ENCODE results near the gene ZSCAN10.
A peak's percentile ranks its signal among the peaks of the same experiment; 100 is the strongest.
"Not testable (repeated sequence)": the region's sequence is repeated elsewhere in the genome, so short reads cannot be mapped to it uniquely, and the experiment has no call there.

ZSCAN10 gene

DNA sequence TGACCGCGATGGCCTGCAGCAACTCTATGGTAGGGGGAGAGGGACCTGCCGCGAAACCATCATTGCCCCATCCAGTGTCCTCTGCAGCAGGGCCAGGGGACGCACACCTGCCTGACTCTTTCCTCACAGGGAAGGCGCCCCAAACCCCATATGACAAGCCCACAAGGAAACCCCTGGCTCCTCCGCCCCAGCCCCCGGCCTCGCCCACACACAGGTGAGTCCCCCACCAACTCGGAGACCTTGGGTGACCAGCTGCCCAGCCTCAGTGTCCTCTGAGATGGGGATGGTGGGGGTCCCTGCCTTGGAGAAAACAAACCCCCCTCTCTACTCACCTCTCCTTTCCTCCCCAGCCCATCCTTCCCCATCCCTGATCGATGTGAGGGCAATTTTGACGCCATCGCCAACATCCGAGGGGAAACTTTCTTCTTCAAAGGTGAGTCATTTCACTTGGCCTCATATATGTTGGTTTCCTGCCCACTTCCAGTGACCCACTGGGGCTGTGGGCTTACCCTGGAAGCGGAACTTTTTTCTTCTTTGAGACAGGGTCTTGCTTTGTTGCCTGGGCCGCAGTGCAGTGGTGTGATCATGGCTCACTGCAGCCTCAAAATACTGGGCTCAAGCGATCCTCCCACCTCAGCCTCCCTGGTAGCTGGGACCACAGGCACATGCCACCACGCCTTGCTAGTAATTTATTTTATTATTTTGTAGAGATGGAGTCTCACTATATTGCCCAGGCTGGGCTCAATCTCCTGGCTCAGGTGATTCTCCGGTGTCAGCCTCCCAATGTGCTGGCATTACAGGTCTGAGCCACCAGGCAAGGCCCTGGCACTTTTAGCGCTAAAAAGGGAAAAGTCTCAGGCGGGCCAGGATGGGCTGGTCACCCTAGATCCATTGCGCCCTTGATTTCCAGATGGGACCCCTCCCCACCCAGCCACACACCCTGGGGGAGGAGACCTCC, 41.6 kb downstream of the ZSCAN10 start:
- H3F3A ChIP-seq (ENCODE audit: insufficient read depth, low read length), result no peaks in the 10 kb centered on the region
- H2AFZ ChIP-seq (ENCODE audit: low read length), result no peak overlapping the region
- TF ChIP-seq EZH2 (optimal IDR thresholded peaks at IDR 0.05; ENCODE audit: low read depth, low read length), result no peak
- TF ChIP-seq, protein P1, sequence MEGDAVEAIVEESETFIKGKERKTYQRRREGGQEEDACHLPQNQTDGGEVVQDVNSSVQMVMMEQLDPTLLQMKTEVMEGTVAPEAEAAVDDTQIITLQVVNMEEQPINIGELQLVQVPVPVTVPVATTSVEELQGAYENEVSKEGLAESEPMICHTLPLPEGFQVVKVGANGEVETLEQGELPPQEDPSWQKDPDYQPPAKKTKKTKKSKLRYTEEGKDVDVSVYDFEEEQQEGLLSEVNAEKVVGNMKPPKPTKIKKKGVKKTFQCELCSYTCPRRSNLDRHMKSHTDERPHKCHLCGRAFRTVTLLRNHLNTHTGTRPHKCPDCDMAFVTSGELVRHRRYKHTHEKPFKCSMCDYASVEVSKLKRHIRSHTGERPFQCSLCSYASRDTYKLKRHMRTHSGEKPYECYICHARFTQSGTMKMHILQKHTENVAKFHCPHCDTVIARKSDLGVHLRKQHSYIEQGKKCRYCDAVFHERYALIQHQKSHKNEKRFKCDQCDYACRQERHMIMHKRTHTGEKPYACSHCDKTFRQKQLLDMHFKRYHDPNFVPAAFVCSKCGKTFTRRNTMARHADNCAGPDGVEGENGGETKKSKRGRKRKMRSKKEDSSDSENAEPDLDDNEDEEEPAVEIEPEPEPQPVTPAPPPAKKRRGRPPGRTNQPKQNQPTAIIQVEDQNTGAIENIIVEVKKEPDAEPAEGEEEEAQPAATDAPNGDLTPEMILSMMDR (IDR thresholded peaks at IDR 0.05; ENCODE audit: low read length), result no peak
- no peak for TF ChIP-seq EZH2phosphoT487 (IDR thresholded peaks at IDR 0.05; ENCODE audit: low read length)
- no peaks in the 10 kb centered on the region for H3K36me3 ChIP-seq (replicated peaks; ENCODE audit: insufficient read depth, low read length)
- H3K9me2 ChIP-seq (replicated peaks; ENCODE audit: insufficient read depth, low read length), result no peaks in the 10 kb centered on the region
- H3K4me2 ChIP-seq (ENCODE audit: low read depth, low read length), result peak overlapping the region; percentile 99; the same call in 1 of the 2 replicates
- peaks cover 61% of the 10 kb centered on the region for H3K27me3 ChIP-seq (replicated peaks; ENCODE audit: insufficient read depth, low read length)
- H3K27ac ChIP-seq (ENCODE audit: low read length), result no peak overlapping the region
- no peak for DNase-seq
- H3K4me3 ChIP-seq (ENCODE audit: low read length), result no peak overlapping the region
- H3K79me2 ChIP-seq (ENCODE audit: low read length), result no peaks in the 10 kb centered on the region
- H3K9ac ChIP-seq (ENCODE audit: low read length), result no peak overlapping the region
- H3K4me1 ChIP-seq (ENCODE audit: low read length), result peaks cover 3% of the 10 kb centered on the region; the same call in 1 of the 2 replicates
- H3K9me3 ChIP-seq (replicated peaks; ENCODE audit: insufficient read depth, low read length), result no peaks in the 10 kb centered on the region
- H4K20me1 ChIP-seq (ENCODE audit: insufficient read depth, low read length), result no peaks in the 10 kb centered on the region

DNA sequence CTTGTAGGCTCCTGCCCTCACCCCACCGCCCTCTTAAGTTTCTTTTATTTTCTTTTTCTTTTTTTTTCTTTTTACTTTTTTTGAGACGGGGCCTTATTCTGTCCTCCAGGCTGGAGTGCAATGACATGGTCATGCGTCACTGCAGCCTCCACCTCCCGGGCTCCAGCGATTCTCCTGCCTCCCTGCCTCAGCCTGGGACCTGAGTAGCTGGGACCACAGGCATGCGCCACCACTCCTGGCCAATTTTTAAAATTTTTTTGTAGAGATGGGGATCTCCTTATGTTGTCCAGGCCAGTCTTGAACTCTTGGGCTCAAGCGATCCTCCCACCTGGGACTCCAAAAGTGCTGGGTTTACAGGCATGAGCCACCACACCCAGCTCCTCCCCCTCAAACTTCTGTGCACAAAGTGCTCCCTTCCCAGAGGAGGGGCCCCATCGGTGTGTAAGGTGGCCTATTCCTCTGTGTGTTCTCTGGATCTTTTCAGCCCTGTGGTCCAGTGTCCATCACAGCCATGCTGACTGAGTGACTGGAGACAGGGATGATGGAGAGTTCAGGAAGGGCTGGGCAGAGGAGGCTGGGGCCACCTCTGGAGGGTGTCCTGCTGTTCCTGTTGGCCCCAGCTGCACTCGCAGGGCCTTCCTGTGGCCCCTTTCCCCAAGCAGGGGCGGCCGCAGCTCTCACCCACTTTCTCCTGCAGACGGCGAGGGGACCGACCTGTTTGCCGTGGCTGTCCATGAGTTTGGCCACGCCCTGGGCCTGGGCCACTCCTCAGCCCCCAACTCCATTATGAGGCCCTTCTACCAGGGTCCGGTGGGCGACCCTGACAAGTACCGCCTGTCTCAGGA, 42.5 kb downstream of the ZSCAN10 start:
- Histone ChIP-seq H3K9me3 (replicated peaks; ENCODE audit: insufficient read depth, low read length) (no peaks in the 10 kb centered on the region), H3K27ac (ENCODE audit: low read length) (no peak overlapping the region), H3K4me1 (ENCODE audit: low read length) (peaks cover 3% of the 10 kb centered on the region; the same call in 1 of the 2 replicates), H3K9ac (ENCODE audit: low read length) (no peak overlapping the region), H3K27me3 (replicated peaks; ENCODE audit: insufficient read depth, low read length) (peaks cover 55% of the 10 kb centered on the region), H3F3A (ENCODE audit: insufficient read depth, low read length) (no peaks in the 10 kb centered on the region), H4K20me1 (ENCODE audit: insufficient read depth, low read length) (no peaks in the 10 kb centered on the region), H3K4me3 (ENCODE audit: low read length) (no peak overlapping the region), H2AFZ (ENCODE audit: low read length) (no peak overlapping the region), H3K79me2 (ENCODE audit: low read length) (no peaks in the 10 kb centered on the region), H3K36me3 (replicated peaks; ENCODE audit: insufficient read depth, low read length) (no peaks in the 10 kb centered on the region), H3K9me2 (replicated peaks; ENCODE audit: insufficient read depth, low read length) (no peaks in the 10 kb centered on the region), H3K4me2 (ENCODE audit: low read depth, low read length) (no peak overlapping the region)
- no peak for TF ChIP-seq EZH2 (optimal IDR thresholded peaks at IDR 0.05; ENCODE audit: low read depth, low read length)
- no peak for TF ChIP-seq EZH2phosphoT487 (IDR thresholded peaks at IDR 0.05; ENCODE audit: low read length)
- TF ChIP-seq, protein P1 (IDR thresholded peaks at IDR 0.05; ENCODE audit: low read length), result no peak
- DNase-seq, result no peak

DNA sequence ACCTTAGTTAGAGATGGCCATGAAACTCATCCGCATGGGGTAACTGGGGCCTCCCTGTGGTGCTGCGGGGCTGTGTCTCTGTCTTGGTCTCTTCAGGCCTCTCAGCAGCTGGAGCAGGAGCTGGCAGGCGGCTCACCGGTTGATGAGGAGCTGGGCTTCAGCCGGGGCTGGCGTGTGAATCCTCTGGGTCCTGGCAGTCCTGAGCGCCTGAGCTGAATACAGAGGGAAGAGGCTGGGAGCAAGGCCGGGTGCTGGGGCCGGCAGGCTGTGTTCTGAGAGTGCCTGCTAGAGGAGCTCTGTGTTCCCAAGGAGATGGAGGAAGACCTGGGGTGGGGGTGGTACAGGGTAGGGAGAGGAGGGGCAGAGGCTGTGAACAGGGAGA, 43.4 kb downstream of the ZSCAN10 start:
- not testable (repeated sequence) for H3K4me1 ChIP-seq (ENCODE audit: low read length); H4K20me1 ChIP-seq (ENCODE audit: insufficient read depth, low read length); H3K4me3 ChIP-seq (ENCODE audit: low read length); H2AFZ ChIP-seq (ENCODE audit: low read length); H3K36me3 ChIP-seq (replicated peaks; ENCODE audit: insufficient read depth, low read length); H3K79me2 ChIP-seq (ENCODE audit: low read length); DNase-seq; H3K9me3 ChIP-seq (replicated peaks; ENCODE audit: insufficient read depth, low read length); H3K27ac ChIP-seq (ENCODE audit: low read length); H3K4me2 ChIP-seq (ENCODE audit: low read depth, low read length); H3K9me2 ChIP-seq (replicated peaks; ENCODE audit: insufficient read depth, low read length); H3K9ac ChIP-seq (ENCODE audit: low read length); H3F3A ChIP-seq (ENCODE audit: insufficient read depth, low read length)
- H3K27me3 ChIP-seq (replicated peaks; ENCODE audit: insufficient read depth, low read length), result peaks cover 55% of the 10 kb centered on the region

Data from MM.1S (cell line).